ENCODE data around the gene RAC3. TPM values are rescaled to one million over a fixed set of nuclear protein-coding genes. Genes with fewer than 3 reads are reported as not detected.

RAC3 gene
- total RNA-seq, 1 experiment from 2014 or later = 176 TPM

GRCh38 chr17:82061047-82061925 lies 29.8 kb downstream of the RAC3 start:
- DNase-seq (ENCODE audit: low spot score) = no peak
- in situ Hi-C loops (cut with HindIII; ENCODE audit: low sequenced_read_pairs) = no loop called here

DNA sequence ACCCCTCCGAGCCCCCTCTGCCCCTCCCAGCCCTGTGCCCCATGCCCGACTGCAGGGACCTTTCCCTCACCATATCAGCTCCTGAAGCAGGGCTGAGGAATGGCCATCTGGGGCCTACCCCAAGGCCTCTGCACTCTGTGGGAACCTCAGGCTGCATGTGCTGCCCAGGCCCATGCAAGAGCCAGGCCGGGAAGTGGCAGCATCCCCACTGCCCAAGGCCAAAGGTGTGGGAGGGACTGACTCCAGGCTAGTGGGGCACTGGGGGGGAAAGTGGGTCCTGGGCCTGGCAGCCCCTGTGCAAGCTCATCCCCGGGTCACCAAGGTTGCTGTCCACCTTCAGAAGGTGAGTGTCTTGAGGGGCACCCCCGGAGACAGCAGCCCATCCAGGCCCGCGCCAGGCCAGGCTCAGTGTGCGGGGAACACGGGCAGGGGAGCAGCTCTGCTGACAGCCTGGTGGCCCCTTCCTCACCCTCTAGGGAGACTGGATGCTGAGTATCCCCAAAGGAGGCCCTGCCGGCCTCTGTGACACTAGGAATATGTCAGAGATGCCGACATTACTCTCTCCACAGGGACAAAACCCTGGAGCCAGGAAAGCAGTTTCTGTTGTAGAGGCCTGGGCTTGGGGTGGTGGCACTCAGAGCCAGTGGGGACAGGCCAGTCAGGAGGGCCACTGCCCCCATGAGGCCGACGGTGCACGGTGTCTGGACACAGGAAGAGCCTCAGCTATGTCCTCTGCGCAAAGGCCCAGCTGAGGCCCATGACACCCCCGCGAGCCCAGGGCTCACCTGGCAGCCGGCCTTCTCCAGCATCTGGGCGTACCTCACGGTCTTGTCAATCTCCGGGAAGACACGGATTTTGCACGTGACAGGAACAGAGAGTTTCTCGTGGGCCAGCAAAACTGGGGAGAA lies 30.9 kb downstream of the RAC3 start:
- DNase-seq (ENCODE audit: low spot score) = no peak
- in situ Hi-C loops (cut with HindIII; ENCODE audit: low sequenced_read_pairs) = no loop called here

DNA sequence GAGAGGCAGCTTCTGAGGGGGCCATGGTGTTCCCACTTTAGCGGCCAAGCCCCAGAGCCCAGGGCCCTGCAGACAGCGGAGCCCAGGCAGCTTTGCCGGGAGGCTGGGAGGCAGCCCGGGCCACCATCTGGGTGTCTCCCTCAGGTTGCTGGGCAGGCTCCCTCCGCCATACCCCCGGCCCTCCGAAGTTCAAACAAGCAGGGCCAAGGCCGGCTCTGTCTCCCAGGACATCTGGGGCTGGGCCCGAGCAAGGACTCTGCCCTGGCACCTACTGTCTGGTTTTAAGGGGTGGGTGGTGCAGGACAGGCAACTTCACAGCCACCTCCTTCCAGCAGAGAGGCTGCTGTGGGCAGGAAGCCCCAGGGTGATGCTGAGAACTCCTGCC lies 31.5 kb downstream of the RAC3 start:
- in situ Hi-C loops (cut with HindIII; ENCODE audit: low sequenced_read_pairs) = no loop called here

DNA sequence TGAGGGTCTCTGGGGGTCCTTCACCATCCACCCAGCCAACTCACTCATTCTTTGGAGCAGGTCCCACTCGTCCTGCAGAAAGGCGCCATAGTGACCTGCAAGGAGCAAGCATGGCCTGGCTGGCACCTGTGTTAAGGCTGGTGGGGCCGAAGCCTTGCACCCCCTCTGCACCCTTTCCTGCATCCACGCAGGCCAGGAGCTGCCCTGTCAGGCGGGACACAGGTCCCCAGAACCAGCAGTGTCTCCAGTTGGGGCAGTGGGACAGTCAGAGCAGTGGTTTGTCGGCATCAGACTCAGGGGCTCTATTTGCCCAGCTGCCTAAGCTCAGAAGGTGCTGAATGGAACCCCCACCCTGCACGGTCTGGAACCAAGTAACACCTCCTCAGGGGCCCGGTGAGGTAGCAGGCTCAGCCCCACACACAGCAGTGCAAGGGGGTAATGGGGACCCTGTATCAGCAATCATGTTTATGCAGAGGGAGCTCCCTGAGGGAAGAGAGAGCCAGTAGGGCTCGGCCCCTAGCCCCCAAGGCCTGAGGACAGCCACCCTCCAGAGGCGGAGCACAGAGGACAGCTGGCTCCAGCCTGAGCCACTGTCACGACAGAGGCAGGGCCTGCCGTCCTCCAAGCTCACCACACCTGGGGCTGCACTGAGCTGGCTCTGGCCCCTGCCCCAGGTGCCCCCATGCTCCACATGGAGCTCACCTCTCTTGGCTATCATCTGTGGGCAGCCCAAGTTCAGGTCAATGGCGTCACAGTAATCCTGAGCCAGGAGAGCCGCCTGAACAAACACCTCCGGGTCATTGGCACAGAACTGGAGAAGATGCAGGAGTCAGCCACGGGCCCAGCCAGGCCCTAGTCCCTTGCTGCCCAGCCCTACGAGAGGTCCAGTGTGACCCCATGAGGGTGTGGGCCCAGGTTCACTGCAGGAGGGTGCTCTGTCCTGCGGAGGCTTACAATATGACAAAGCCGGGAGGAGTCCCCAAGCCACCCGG lies 32.2 kb downstream of the RAC3 start:
- no peak for DNase-seq (ENCODE audit: low spot score)
- in situ Hi-C loops (cut with HindIII; ENCODE audit: low sequenced_read_pairs) = no loop called here

More for the DNA sequence above, 31.5 kb downstream of the RAC3 start:
- no peak for DNase-seq (ENCODE audit: low spot score)

- no peak for DNase-seq (ENCODE audit: low spot score)
- in situ Hi-C loops (cut with HindIII; ENCODE audit: low sequenced_read_pairs) = no loop called here
Observed at GRCh38 chr17:82064433-82065192, 33.1 kb downstream of the RAC3 start.

DNA sequence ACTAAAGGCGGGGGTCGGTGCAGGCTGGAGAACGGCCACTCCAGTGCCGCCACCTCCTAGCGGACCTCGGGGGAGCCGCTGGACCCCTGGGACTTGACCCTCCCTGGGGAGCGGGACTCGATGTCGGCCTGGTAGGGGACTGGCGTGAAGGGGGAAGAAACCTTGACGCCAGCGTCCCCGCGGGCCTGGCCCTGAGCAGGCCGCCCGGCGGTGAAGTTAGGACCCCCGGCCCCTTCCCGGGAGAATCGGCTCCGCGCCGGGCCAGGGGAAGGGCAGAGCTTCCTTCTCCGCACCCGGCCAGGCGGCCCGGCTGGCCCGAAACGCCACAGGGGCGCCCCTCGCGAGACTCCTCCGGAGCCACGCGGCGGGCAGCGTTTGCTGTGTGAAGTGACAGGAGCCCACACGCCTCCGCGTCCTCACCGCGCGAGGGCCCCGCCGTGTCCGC lies 33.7 kb downstream of the RAC3 start:
- DNase-seq (ENCODE audit: low spot score) = no peak
- in situ Hi-C loops (cut with HindIII; ENCODE audit: low sequenced_read_pairs) = no loop called here

DNA sequence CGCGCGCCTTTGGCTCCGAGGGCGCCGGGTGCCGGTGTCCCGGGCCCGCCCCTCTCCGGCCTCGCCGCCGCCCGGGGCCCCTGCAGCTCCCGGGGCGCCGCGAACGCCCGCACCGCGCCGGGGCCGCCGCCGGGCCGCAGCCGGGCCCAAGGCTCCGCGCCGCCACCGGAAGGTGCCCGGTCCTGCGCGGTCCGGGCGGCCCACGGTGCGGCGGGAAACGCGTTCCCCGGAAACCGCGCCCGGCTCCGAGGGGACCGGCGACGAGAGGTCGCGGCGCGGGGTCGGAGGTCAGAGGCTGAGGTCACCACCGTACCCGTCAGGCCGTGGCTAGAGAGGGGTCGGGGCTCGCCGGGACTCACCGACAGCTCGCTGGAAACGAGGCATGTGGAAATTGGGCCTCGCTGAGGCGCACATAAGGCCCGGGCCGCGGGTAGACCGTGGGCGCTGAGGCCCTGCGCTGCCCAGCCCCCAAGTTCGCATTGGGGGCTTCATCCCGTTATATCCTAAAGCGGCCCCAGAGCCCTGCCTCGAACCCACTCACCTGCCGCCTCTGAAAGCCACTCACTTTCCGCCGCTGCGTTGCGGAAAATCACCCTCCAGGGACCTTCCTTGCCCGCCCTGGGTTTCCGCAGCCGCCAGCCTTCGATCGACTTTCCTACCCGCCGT lies 34.3 kb downstream of the RAC3 start, which contains the start of gene DUS1L:
DUS1L (minus strand) TSS at position 167 of the 666 bp plus-strand sequence. CDS start 745 bp downstream, outside the sequence.
- peak; percentile 38 for DNase-seq (ENCODE audit: low spot score)
- in situ Hi-C loops (cut with HindIII; ENCODE audit: low sequenced_read_pairs) = no loop called here

DNA sequence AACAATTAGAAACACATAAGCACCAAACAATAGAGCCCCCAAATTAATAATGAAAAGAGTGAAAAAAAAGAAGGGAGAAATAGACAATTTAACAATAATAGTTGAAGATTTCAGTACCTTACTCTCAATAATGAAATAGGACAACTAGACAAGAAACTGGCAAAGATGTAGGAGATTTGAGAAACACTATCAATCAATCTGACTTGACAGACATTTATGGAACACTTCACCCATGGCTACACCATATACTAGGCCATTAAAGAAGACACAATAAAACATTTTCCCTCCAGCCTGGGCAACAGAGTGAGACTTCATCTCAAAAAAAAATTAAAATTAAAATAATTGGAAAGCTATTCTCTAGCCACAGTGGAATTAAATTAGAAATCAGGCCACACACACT lies 39.1 kb downstream of the RAC3 start:
- DNase-seq (ENCODE audit: low spot score) = no peak
- in situ Hi-C loops (cut with HindIII; ENCODE audit: low sequenced_read_pairs) = no loop called here

GRCh38 chr17:82072827-82073226 lies 41.3 kb downstream of the RAC3 start:
- in situ Hi-C loops (cut with HindIII; ENCODE audit: low sequenced_read_pairs) = no loop called here

GRCh38 chr17:82073446-82073845 lies 42.0 kb downstream of the RAC3 start:
- no peak for DNase-seq (ENCODE audit: low spot score)
- in situ Hi-C loops (cut with HindIII; ENCODE audit: low sequenced_read_pairs) = no loop called here

More at GRCh38 chr17:82072827-82073226, 41.3 kb downstream of the RAC3 start:
- DNase-seq (ENCODE audit: low spot score) = no peak

- in situ Hi-C loops (cut with HindIII; ENCODE audit: low sequenced_read_pairs) = no loop called here
- DNase-seq (ENCODE audit: low spot score) = no peak
Observed at GRCh38 chr17:82076018-82076784, 44.7 kb downstream of the RAC3 start.

- in situ Hi-C loops (cut with HindIII; ENCODE audit: low sequenced_read_pairs) = no loop called here
- DNase-seq (ENCODE audit: low spot score) = no peak
Observed at GRCh38 chr17:82076785-82077591, 45.5 kb downstream of the RAC3 start.

GRCh38 chr17:82077617-82078358 lies 46.3 kb downstream of the RAC3 start:
- in situ Hi-C loops (cut with HindIII; ENCODE audit: low sequenced_read_pairs) = no loop called here
- DNase-seq (ENCODE audit: low spot score) = peak; percentile 38

DNA sequence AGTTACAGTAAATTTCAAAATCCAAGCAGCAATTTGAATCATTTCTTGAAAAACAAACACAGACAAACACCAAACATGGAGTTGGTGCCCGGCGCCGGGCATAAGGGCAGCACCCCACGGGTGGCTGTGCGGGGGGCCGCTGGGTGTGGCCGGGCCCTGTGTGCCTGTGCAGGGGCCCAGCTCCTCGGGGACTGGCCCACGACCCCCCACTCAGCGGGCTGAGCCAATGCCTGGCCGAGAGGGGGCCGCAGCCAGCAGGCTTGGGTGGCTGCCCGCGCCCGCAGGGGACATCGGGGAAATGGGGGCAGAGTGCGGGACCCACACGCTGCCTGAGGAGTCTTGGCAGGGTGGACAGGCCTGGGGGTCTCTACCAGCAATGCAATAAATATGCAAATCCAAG lies 47.0 kb downstream of the RAC3 start:
- in situ Hi-C loops (cut with HindIII; ENCODE audit: low sequenced_read_pairs) = no loop called here
- no peak for DNase-seq (ENCODE audit: low spot score)

DNA sequence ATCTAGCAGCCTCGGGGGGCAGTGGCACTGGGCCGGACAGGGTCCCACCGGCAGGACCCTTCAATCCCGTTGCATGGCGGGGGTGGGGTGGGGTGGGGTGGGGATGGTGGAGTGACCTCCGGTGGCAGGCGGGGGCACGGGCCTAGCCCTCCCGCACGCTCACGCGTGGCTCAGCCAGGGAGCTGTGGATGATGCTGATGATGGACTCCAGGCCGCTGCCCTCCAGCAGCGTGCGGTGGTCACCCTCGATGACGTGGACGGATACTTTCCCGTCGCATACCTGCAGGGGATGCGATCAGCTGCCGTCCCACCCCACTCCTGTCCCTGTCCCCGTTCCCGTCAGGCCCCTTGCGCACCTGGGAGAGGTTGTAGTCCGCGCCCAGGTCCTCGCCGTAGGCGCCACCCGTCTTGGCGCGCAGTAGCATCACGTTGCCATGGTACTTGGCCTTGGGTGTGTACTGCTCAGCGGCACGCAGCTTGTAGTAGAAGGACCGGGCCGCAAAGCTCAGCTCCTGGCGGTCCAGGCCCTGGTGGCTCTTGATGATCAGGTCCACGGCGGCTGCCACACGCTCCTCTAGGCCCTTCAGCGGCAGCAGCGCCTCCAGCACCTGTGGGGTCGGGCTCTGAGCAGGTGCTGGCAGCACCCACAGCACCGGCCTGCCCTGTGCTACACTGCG lies 47.7 kb downstream of the RAC3 start:
- in situ Hi-C loops (cut with HindIII; ENCODE audit: low sequenced_read_pairs) = no loop called here
- no peak for DNase-seq (ENCODE audit: low spot score)

Data from G401 (cell line).